ENCODE results near the gene PFDN6. TPM values are rescaled to one million over a fixed set of nuclear protein-coding genes. Genes with fewer than 3 reads are reported as not detected.
A peak's percentile ranks its signal among the peaks of the same experiment; 100 is the strongest.

PFDN6 gene
- total RNA-seq, 3 donors from 2014 or later: 37.9 to 50.1 (median 40.2) TPM

DNA sequence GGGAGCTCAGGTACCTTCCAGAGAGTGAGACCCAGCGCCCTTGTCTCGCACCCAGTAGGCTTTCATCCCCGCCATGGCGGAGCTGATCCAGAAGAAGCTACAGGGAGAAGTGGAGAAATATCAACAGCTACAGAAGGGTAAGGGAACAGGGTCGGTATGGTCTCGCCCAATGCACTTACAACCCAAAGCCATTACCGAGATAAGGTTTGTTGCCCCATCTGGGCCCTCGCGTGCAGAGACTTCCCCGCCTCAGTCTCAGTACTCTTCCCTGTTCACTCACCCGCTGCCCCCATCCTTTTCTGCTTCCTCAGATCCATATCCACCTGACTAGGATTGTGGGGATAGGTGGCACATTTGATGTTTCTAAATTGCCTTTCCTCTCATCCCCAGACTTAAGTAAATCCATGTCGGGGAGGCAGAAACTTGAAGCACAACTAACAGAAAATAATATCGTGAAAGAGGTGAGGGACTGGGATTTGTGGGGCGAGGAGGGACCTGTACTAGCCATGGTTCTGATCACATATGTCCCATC lies 449 bp downstream of the PFDN6 start:
- Histone ChIP-seq H3K36me3 (ENCODE audit: low read depth) (no peaks in the 10 kb centered on the region), H3K4me3 (peak overlapping the region; percentile 54), H3K4me1 (ENCODE audit: low read depth) (peaks cover 18% of the 10 kb centered on the region), H3K9me3 (no peaks in the 10 kb centered on the region)
- intact Hi-C loops (cut with DNase I, micrococcal nuclease): no loop called here
- TF ChIP-seq, protein P1, sequence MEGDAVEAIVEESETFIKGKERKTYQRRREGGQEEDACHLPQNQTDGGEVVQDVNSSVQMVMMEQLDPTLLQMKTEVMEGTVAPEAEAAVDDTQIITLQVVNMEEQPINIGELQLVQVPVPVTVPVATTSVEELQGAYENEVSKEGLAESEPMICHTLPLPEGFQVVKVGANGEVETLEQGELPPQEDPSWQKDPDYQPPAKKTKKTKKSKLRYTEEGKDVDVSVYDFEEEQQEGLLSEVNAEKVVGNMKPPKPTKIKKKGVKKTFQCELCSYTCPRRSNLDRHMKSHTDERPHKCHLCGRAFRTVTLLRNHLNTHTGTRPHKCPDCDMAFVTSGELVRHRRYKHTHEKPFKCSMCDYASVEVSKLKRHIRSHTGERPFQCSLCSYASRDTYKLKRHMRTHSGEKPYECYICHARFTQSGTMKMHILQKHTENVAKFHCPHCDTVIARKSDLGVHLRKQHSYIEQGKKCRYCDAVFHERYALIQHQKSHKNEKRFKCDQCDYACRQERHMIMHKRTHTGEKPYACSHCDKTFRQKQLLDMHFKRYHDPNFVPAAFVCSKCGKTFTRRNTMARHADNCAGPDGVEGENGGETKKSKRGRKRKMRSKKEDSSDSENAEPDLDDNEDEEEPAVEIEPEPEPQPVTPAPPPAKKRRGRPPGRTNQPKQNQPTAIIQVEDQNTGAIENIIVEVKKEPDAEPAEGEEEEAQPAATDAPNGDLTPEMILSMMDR (IDR thresholded peaks at IDR 0.05): no peak
- DNase-seq (no peak), ATAC-seq (peak; percentile 19)

DNA sequence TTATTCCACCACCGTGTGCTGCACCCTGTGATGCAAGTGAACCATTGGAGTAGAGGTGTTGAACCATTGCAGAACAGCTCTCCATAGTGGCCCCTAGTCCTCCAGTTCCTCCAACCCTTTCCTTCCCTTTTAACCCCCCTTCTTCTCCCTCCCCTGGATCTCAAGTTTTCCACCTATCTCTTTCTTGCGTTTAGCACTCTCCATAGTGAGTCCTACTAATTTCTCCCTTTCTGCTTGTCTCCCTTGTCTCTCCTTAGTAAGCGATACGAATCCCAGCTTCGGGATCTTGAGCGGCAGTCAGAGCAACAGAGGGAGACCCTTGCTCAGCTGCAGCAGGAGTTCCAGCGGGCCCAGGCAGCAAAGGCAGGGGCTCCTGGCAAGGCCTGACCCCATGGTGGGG lies 1.1 kb downstream of the PFDN6 start:
- TF ChIP-seq, protein P1 (IDR thresholded peaks at IDR 0.05): no peak
- Histone ChIP-seq H3K9me3 (no peaks in the 10 kb centered on the region), H3K4me1 (ENCODE audit: low read depth) (peaks cover 18% of the 10 kb centered on the region), H3K4me3 (no peak overlapping the region), H3K36me3 (ENCODE audit: low read depth) (no peaks in the 10 kb centered on the region)
- DNase-seq (no peak), ATAC-seq (no peak)
- intact Hi-C loops (cut with DNase I, micrococcal nuclease): no loop called here

DNA sequence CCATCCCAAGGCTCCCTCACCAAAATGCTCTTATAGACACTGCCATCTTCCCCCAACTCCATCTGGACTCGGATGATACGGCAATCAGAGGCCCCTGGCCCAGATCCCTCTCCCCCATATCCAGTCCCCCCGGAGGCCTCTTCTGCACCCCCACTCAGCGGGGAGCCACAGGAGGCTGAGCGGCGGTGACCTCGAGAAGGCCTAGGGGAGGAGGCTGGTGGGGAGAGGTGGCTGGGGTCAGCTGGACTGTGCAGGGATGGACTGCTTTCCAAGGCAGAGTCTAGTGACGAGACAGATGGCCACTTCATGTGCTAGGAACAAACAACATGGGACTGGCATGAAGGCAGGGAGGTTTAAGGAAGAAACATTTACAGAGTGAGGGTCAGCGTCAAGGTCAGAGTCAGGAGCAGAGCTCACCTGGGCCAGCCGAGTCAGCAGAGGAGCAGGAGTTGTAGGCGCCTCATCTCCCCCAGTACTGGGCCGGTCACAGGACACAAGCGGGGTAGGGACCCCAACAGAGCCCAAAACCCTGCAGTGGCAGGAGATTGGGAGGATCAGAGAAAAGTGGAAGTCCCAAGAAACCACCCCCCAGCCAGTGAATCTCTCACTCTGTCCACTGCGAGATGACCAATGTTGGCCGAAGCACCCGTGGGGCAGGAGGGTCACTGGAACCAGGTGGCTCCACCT lies 3.7 kb downstream of the PFDN6 start:
- DNase-seq (no peak), ATAC-seq (no peak)
- Histone ChIP-seq H3K9me3 (no peaks in the 10 kb centered on the region), H3K4me1 (ENCODE audit: low read depth) (peaks cover 21% of the 10 kb centered on the region), H3K4me3 (no peak overlapping the region), H3K36me3 (ENCODE audit: low read depth) (no peaks in the 10 kb centered on the region)
- TF ChIP-seq, protein P1 (IDR thresholded peaks at IDR 0.05): no peak
- intact Hi-C loops (cut with DNase I, micrococcal nuclease): no loop called here

DNA sequence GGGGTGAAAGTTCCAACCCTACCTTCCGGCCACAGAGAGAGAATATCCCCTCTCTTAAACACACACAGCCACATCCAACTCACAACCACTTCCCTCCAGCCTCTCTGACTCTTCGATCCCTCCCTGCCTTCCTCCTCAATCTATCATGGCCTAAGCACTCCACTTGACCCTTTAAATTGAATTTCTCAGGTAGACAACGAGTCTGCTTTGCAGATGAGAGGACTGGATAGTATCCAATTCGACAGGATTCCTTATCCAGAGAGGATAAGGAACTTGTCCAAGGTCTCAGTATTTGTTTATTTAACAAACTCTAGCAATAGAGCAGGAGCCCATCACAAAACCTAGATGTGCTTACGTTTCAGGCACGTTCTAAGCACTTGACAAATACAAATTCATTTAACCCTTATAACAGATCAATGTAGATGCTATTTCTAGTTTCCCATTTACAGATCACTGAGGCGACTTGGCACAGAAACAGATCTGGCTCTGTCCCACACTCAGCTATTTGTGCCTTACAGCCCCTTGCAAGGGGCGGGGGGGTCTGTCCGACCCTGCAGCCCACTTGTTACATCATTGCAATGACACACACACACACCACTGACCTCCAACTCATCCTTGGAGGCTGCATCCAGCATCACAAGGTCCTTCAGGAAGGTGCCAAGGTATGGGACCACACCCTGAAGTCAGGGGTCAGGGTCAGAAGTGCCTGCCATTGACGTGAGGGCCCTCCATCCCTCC lies 4.9 kb downstream of the PFDN6 start:
- TF ChIP-seq, protein P1 (IDR thresholded peaks at IDR 0.05): no peak
- DNase-seq (no peak), ATAC-seq (no peak)
- Histone ChIP-seq H3K4me1 (ENCODE audit: low read depth) (peaks cover 19% of the 10 kb centered on the region), H3K4me3 (no peak overlapping the region), H3K9me3 (no peaks in the 10 kb centered on the region), H3K36me3 (ENCODE audit: low read depth) (no peaks in the 10 kb centered on the region)
- intact Hi-C loops (cut with DNase I, micrococcal nuclease): no loop called here

DNA sequence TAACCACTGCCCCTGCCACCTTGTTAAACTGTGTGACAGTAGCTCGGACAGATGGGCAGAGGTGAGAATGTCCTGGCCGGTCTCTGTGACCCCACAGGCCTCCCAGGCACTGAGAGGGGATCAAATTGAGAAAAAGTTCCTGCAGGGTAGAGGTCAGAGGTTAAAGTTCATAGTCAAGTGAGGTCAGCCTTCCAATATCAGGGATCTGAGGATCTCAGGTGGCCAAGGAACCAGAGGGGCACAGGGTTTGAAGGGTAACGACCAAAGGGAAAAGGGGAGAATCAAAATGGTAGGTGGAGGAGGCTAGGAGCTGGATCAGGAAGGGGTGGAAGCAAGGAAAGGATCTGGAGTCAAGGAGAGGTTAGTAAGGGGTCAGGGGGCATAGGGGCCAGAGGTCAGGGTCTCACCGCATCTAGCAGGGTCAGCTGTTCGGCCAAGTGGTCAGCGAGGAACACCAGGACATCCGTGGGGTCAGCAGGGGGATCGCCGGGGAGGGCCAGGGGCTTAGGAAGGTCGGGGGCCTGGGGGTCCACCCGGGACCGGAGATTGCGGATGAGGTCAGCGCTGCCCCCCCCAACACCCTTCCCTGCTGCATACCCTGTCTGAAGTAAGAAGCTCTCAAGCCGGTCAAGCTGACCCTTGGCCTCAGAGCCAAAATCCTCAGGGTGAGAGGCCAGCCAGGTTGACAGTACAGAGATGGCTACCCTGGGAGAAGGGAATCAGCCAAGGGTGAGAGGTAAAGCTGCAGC lies 6.4 kb downstream of the PFDN6 start:
- Histone ChIP-seq H3K4me1 (ENCODE audit: low read depth) (peaks cover 19% of the 10 kb centered on the region), H3K9me3 (no peaks in the 10 kb centered on the region), H3K36me3 (ENCODE audit: low read depth) (no peaks in the 10 kb centered on the region), H3K4me3 (no peak overlapping the region)
- intact Hi-C loops (cut with DNase I, micrococcal nuclease): no loop called here
- ATAC-seq (no peak), DNase-seq (peak in 1 of 3 donors; percentile 33)
- TF ChIP-seq, protein P1 (IDR thresholded peaks at IDR 0.05): no peak
